Uterus (tissue), 4 donors: ENCODE measurements around the gene ACOT9. TPM values are rescaled to one million over a fixed set of nuclear protein-coding genes. Genes with fewer than 3 reads are reported as not detected.

Experiments used
- DNase-seq, 2 donors: peaks; one replicate each; pipeline ENCODE4 v3.0.0-alpha.2; 2019 to 2020
- H3K27ac ChIP-seq, 2 donors: fragments of 200-600 bp; sonication (generic); 1 replicate in 1 of 2; 2 replicates in 1 of 2; pipeline ENCODE4 v1.5.1; 2016 to 2018
- H3K27me3 ChIP-seq, 2 donors: fragments of 200-600 bp; sonication (generic); one replicate each; pipeline ENCODE4 v1.5.1; 2018 to 2019; ENCODE audit warnings: control low read depth in 1 of 2
- H3K36me3 ChIP-seq, 2 donors: fragments of 200-600 bp; sonication (generic); one replicate each; pipeline ENCODE4 v1.5.1; 2019; ENCODE audit warnings: control low read depth in 1 of 2
- H3K4me1 ChIP-seq, 2 donors: fragments of 200-600 bp; sonication (generic); one replicate each; pipeline ENCODE4 v1.5.1; 2018 to 2019; ENCODE audit warnings: control low read depth in 1 of 2
- H3K4me3 ChIP-seq, 2 donors: fragments of 200-600 bp; sonication (generic); 1 replicate in 1 of 2; 2 replicates in 1 of 2; pipeline ENCODE4 v1.5.1; 2018 to 2019; ENCODE audit warnings: mild to moderate bottlenecking in 1 of 2
- H3K9me3 ChIP-seq, 2 donors: fragments of 200-600 bp; sonication (generic); one replicate each; pipeline ENCODE4 v1.5.1; 2019; ENCODE audit warnings: control low read depth in 1 of 2
- POLR2A ChIP-seq, 2 donors: fragments of 450-650 bp; IDR thresholded peaks; one replicate each; pipeline ENCODE4 v1.6.1; 2016; ENCODE audit warnings: antibody characterized with exemption in 2 of 2, mild to moderate bottlenecking in 1 of 2, moderate library complexity in 1 of 2
- intact Hi-C: fragments of 100-400 bp; cut with DNase I; formaldehyde crosslinking; loops from one replicate; pipeline ENCODE4 v1.15.1; 2023; ENCODE audit warnings: low total_unique reads
- total RNA-seq, 4 donors: library from RNA; depleted of rRNA in 3 of 4; stranded (reverse); fragments of >200 nt in 3 of 4; gene quantifications; one replicate each; pipeline versions ENCODE4 v1.1.0 to v1.2.4, GENCODE V29; 2014 to 2023
- TF ChIP-seq, protein P1 (sequence below), 4 experiments: fragments of 200-600 bp in 2 of 4; fragments of 450-650 bp in 2 of 4; sonication (generic) in 2 of 4; IDR thresholded peaks; one replicate each; pipeline ENCODE4 v1.5.1; 2016 to 2019; ENCODE audit warnings: antibody characterized with exemption in 4 of 4, mild to moderate bottlenecking in 2 of 4, moderate library complexity in 1 of 4
- donor health status: DM: yes; HTN: yes; CAD: no.

Gene ACOT9, protein sequence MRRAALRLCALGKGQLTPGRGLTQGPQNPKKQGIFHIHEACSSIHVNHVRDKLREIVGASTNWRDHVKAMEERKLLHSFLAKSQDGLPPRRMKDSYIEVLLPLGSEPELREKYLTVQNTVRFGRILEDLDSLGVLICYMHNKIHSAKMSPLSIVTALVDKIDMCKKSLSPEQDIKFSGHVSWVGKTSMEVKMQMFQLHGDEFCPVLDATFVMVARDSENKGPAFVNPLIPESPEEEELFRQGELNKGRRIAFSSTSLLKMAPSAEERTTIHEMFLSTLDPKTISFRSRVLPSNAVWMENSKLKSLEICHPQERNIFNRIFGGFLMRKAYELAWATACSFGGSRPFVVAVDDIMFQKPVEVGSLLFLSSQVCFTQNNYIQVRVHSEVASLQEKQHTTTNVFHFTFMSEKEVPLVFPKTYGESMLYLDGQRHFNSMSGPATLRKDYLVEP
- total RNA-seq, result 10 to 100 TPM; 21.2 to 54.1 (median 44.4) TPM

- Histone ChIP-seq H3K27ac (peak within 1 kb of the TSS; percentile 88 to 98), H3K9me3 (no peaks in the 10 kb centered on the region), H3K36me3 (no peaks in the 10 kb centered on the region), H3K4me1 (no peaks in the 10 kb centered on the region), H3K27me3 (no peaks in the 10 kb centered on the region), H3K4me3 (peak within 1 kb of the TSS; percentile 76 to 79)
- peak; percentile 91 to 95 for DNase-seq
- TF ChIP-seq, protein P1, sequence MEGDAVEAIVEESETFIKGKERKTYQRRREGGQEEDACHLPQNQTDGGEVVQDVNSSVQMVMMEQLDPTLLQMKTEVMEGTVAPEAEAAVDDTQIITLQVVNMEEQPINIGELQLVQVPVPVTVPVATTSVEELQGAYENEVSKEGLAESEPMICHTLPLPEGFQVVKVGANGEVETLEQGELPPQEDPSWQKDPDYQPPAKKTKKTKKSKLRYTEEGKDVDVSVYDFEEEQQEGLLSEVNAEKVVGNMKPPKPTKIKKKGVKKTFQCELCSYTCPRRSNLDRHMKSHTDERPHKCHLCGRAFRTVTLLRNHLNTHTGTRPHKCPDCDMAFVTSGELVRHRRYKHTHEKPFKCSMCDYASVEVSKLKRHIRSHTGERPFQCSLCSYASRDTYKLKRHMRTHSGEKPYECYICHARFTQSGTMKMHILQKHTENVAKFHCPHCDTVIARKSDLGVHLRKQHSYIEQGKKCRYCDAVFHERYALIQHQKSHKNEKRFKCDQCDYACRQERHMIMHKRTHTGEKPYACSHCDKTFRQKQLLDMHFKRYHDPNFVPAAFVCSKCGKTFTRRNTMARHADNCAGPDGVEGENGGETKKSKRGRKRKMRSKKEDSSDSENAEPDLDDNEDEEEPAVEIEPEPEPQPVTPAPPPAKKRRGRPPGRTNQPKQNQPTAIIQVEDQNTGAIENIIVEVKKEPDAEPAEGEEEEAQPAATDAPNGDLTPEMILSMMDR (IDR thresholded peaks at IDR 0.05), result peak in 1 of 4 experiments; percentile 3
- peak; percentile 56 to 84 for TF ChIP-seq POLR2A (IDR thresholded peaks at IDR 0.05)
- intact Hi-C loops, result no loop called here
Observed at GRCh38 chrX:23742697-23743622, at the start of gene ACOT9. Gene ACOT9 (minus strand): TSS chrX:23743276. CDS start chrX:23743144, 132 bp downstream.

DNA sequence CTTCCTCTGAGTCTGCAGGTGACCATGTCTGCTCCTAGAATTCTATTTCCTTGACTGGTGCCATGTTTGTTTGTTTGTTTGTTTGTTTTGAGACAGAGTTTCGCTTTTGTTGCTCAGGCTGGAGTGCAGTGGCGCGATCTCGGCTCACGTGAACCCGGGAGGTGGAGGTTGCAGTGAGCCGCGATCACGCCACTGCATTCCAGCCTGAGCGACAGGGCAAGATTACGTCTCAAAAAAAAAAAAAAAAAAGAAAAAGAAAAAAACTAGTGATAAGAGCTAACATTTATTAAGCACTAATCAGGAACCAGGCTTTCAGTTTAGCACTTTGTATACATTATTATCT lies 47.0 kb upstream of the ACOT9 start:
- Histone ChIP-seq H3K4me1 (no peaks in the 10 kb centered on the region), H3K4me3 (no peak overlapping the region), H3K27me3 (no peaks in the 10 kb centered on the region), H3K9me3 (no peaks in the 10 kb centered on the region), H3K27ac (no peak overlapping the region), H3K36me3 (no peaks in the 10 kb centered on the region)
- DNase-seq, result no peak
- intact Hi-C loops, result no loop called here
- TF ChIP-seq, protein P1 (IDR thresholded peaks at IDR 0.05), result no peak
- TF ChIP-seq POLR2A (IDR thresholded peaks at IDR 0.05), result no peak

GRCh38 chrX:23789386-23790154 lies 46.5 kb upstream of the ACOT9 start:
- intact Hi-C loops, result no loop called here
- no peak overlapping the region for H3K27ac ChIP-seq

GRCh38 chrX:23788946-23789345 lies 45.9 kb upstream of the ACOT9 start:
- no peak for TF ChIP-seq POLR2A (IDR thresholded peaks at IDR 0.05)
- no peaks in the 10 kb centered on the region for H3K36me3 ChIP-seq
- no peaks in the 10 kb centered on the region for H3K4me1 ChIP-seq
- intact Hi-C loops, result no loop called here
- no peak for DNase-seq
- H3K4me3 ChIP-seq, result no peak overlapping the region
- no peaks in the 10 kb centered on the region for H3K9me3 ChIP-seq
- no peaks in the 10 kb centered on the region for H3K27me3 ChIP-seq
- H3K27ac ChIP-seq, result peak overlapping the region in 1 of 2 donors; percentile 3

More at GRCh38 chrX:23789386-23790154, 46.5 kb upstream of the ACOT9 start:
- no peaks in the 10 kb centered on the region for H3K27me3 ChIP-seq
- no peak for DNase-seq
- H3K9me3 ChIP-seq, result no peaks in the 10 kb centered on the region
- no peaks in the 10 kb centered on the region for H3K36me3 ChIP-seq
- no peak for TF ChIP-seq POLR2A (IDR thresholded peaks at IDR 0.05)
- TF ChIP-seq, protein P1 (IDR thresholded peaks at IDR 0.05), result no peak
- H3K4me1 ChIP-seq, result no peaks in the 10 kb centered on the region
- no peak overlapping the region for H3K4me3 ChIP-seq

DNA sequence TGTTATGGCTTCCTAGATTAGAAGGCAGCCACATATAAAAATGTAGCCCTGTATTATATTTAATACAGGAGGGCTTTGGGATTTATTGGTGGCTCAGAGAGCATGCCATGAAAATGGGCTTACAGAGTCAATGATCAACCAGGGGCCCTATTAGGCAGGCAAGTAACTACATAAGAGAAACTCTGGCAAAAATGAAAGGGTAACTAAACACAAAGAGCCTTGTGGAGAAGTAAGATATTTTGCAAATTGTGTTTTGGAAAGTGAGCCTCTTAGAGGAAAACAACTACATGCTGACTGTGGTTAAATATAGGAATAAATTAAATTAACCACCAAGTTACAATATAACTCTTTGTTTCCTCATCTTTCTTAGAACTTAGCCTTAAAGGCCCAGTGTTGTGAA lies 45.4 kb upstream of the ACOT9 start:
- no peak overlapping the region for H3K4me3 ChIP-seq
- DNase-seq, result no peak
- H3K4me1 ChIP-seq, result no peaks in the 10 kb centered on the region
- TF ChIP-seq, protein P1 (IDR thresholded peaks at IDR 0.05), result no peak
- TF ChIP-seq POLR2A (IDR thresholded peaks at IDR 0.05), result no peak
- intact Hi-C loops, result no loop called here
- no peaks in the 10 kb centered on the region for H3K27me3 ChIP-seq
- peak overlapping the region; percentile 3 to 39 for H3K27ac ChIP-seq
- no peaks in the 10 kb centered on the region for H3K36me3 ChIP-seq
- no peaks in the 10 kb centered on the region for H3K9me3 ChIP-seq
